Loucy (cell line): ENCODE measurements around the gene TAS2R46.
"Not testable (repeated sequence)": the region's sequence is repeated elsewhere in the genome, so short reads cannot be mapped to it uniquely, and the experiment has no call there.

Source experiments
- H2AFZ ChIP-seq: fragments of 200-600 bp; sonication (generic); 2 replicates; pipeline ENCODE4 v1.6.0; 2016; ENCODE audit warnings: antibody characterized with exemption, mild to moderate bottlenecking, low read length, moderate library complexity
- H3F3A ChIP-seq: fragments of 200-600 bp; 2 replicates; pipeline ENCODE4 v1.6.0; 2016; ENCODE audit warnings: antibody characterized with exemption, low read depth, mild to moderate bottlenecking
- H3K27me3 ChIP-seq: fragments of 200-600 bp; sonication (generic); 2 replicates; pipeline ENCODE4 v1.6.1; 2014; ENCODE audit warnings: low read length, mild to moderate bottlenecking; ENCODE audit not compliant: insufficient read depth, poor library complexity, severe bottlenecking
- H3K36me3 ChIP-seq: fragments of 200-600 bp; sonication (generic); 2 replicates; pipeline ENCODE4 v1.6.1; 2016; ENCODE audit warnings: low read length; ENCODE audit not compliant: insufficient read depth
- H3K4me1 ChIP-seq: fragments of 200-600 bp; sonication (generic); 2 replicates; pipeline ENCODE4 v1.5.1; 2014; ENCODE audit warnings: low read length, mild to moderate bottlenecking; ENCODE audit not compliant: insufficient read depth, poor library complexity, severe bottlenecking
- H3K4me2 ChIP-seq: fragments of 200-600 bp; sonication (generic); 2 replicates; pipeline ENCODE4 v1.6.0; 2014; ENCODE audit warnings: antibody characterized with exemption, low read length, low read depth, mild to moderate bottlenecking; ENCODE audit not compliant: poor library complexity, severe bottlenecking
- H3K4me3 ChIP-seq: fragments of 200-600 bp; sonication (generic); 2 replicates; pipeline ENCODE4 v1.5.1; 2014; ENCODE audit warnings: low read length, mild to moderate bottlenecking, mixed read lengths; ENCODE audit not compliant: poor library complexity, severe bottlenecking
- H3K79me2 ChIP-seq: fragments of 200-600 bp; sonication (generic); 2 replicates; pipeline ENCODE4 v1.6.1; 2014; ENCODE audit warnings: low read length; ENCODE audit not compliant: insufficient read depth
- H3K9ac ChIP-seq: fragments of 200-600 bp; sonication (generic); 2 replicates; pipeline ENCODE4 v1.6.0; 2014; ENCODE audit warnings: mild to moderate bottlenecking, low read depth, low read length, moderate library complexity; ENCODE audit not compliant: poor library complexity, severe bottlenecking
- H3K9me2 ChIP-seq: fragments of 200-600 bp; sonication (generic); replicated peaks from 2 replicates; pipeline ENCODE4 v1.6.1; 2016; ENCODE audit warnings: low read depth, low read length, mixed read lengths
- H3K9me3 ChIP-seq: fragments of 200-600 bp; sonication (generic); 2 replicates; pipeline ENCODE4 v1.6.1; 2014; ENCODE audit warnings: mild to moderate bottlenecking, antibody characterized with exemption, low read length, low read depth; ENCODE audit not compliant: insufficient read depth
- H4K20me1 ChIP-seq: fragments of 200-600 bp; sonication (generic); 2 replicates; pipeline ENCODE4 v1.6.0; 2014; ENCODE audit warnings: antibody characterized with exemption, low read length, mild to moderate bottlenecking; ENCODE audit not compliant: insufficient read depth, poor library complexity, severe bottlenecking
- CTCF ChIP-seq: fragments of 200-600 bp; sonication (generic); conservative IDR thresholded peaks from 2 replicates; pipeline ENCODE4 v1.5.1; 2014; ENCODE audit warnings: mild to moderate bottlenecking, antibody characterized with exemption, low read length
- EZH2phosphoT487 ChIP-seq: fragments of 200-600 bp; IDR thresholded peaks from 2 replicates; pipeline ENCODE4 v1.6.1; 2018; ENCODE audit warnings: antibody characterized with exemption, mild to moderate bottlenecking, moderate library complexity, borderline replicate concordance

Gene TAS2R46

GRCh38 chr12:11059784-11060183, 2.3 kb downstream of the TAS2R46 start:
- Histone ChIP-seq H2AFZ (no peak overlapping the region), H4K20me1 (no peaks in the 10 kb centered on the region), H3K9me2 (no peaks in the 10 kb centered on the region), H3K27me3 (no peaks in the 10 kb centered on the region), H3K9me3 (no peaks in the 10 kb centered on the region), H3F3A (no peaks in the 10 kb centered on the region), H3K36me3 (no peaks in the 10 kb centered on the region), H3K79me2 (no peaks in the 10 kb centered on the region), H3K9ac (no peak overlapping the region), H3K4me3 (no peak overlapping the region), H3K4me1 (no peaks in the 10 kb centered on the region), H3K4me2 (no peak overlapping the region)
- TF ChIP-seq EZH2phosphoT487: no peak
- TF ChIP-seq CTCF: no peak

- H3K79me2 ChIP-seq: no peaks in the 10 kb centered on the region
- no peaks in the 10 kb centered on the region for H4K20me1 ChIP-seq
- TF ChIP-seq EZH2phosphoT487 (no peak), CTCF (no peak)
- no peak overlapping the region for H3K4me3 ChIP-seq
- no peaks in the 10 kb centered on the region for H3K36me3 ChIP-seq
- H3K9ac ChIP-seq: no peak overlapping the region
- no peak overlapping the region for H3K4me2 ChIP-seq
- H2AFZ ChIP-seq: no peak overlapping the region
- no peaks in the 10 kb centered on the region for H3F3A ChIP-seq
- no peaks in the 10 kb centered on the region for H3K4me1 ChIP-seq
- H3K9me2 ChIP-seq: no peaks in the 10 kb centered on the region
- H3K27me3 ChIP-seq: no peaks in the 10 kb centered on the region
- no peaks in the 10 kb centered on the region for H3K9me3 ChIP-seq
Measured at GRCh38 chr12:11059041-11059440, 3.1 kb downstream of the TAS2R46 start.

GRCh38 chr12:11055306-11055705, 6.8 kb downstream of the TAS2R46 start:
- no peaks in the 10 kb centered on the region for H3K79me2 ChIP-seq
- no peaks in the 10 kb centered on the region for H3K9me2 ChIP-seq
- no peak overlapping the region for H3K9ac ChIP-seq
- H3F3A ChIP-seq: no peaks in the 10 kb centered on the region
- H2AFZ ChIP-seq: no peak overlapping the region
- no peaks in the 10 kb centered on the region for H3K4me1 ChIP-seq
- no peaks in the 10 kb centered on the region for H4K20me1 ChIP-seq
- H3K4me2 ChIP-seq: no peak overlapping the region
- no peak for TF ChIP-seq CTCF
- TF ChIP-seq EZH2phosphoT487: no peak
- no peak overlapping the region for H3K4me3 ChIP-seq
- no peaks in the 10 kb centered on the region for H3K9me3 ChIP-seq
- H3K27me3 ChIP-seq: no peaks in the 10 kb centered on the region
- H3K36me3 ChIP-seq: no peaks in the 10 kb centered on the region

- H2AFZ ChIP-seq, H3F3A ChIP-seq, H3K9ac ChIP-seq, H3K9me2 ChIP-seq, H3K36me3 ChIP-seq, H3K4me3 ChIP-seq, H3K4me2 ChIP-seq, H3K79me2 ChIP-seq, H3K4me1 ChIP-seq, H3K9me3 ChIP-seq, H4K20me1 ChIP-seq, H3K27me3 ChIP-seq: not testable (repeated sequence)
Measured at GRCh38 chr12:11049806-11050531, 12.1 kb downstream of the TAS2R46 start.

GRCh38 chr12:11041366-11041765, 20.7 kb downstream of the TAS2R46 start:
- not testable (repeated sequence) for H3K9ac ChIP-seq, H3K27me3 ChIP-seq, H4K20me1 ChIP-seq, H3K4me3 ChIP-seq, H3K4me2 ChIP-seq, H3F3A ChIP-seq, H3K9me3 ChIP-seq, H2AFZ ChIP-seq, H3K36me3 ChIP-seq, H3K79me2 ChIP-seq, H3K9me2 ChIP-seq, H3K4me1 ChIP-seq
